T follicular helper cell (primary cell): ENCODE measurements around the gene SERPINA12.
"Not testable (repeated sequence)": the region's sequence is repeated elsewhere in the genome, so short reads cannot be mapped to it uniquely, and the experiment has no call there.

Source experiments
- DNase-seq: peaks from one replicate; pipeline ENCODE4 v3.0.0-alpha.2; 2020; ENCODE audit warnings: low read depth

Gene SERPINA12

DNA sequence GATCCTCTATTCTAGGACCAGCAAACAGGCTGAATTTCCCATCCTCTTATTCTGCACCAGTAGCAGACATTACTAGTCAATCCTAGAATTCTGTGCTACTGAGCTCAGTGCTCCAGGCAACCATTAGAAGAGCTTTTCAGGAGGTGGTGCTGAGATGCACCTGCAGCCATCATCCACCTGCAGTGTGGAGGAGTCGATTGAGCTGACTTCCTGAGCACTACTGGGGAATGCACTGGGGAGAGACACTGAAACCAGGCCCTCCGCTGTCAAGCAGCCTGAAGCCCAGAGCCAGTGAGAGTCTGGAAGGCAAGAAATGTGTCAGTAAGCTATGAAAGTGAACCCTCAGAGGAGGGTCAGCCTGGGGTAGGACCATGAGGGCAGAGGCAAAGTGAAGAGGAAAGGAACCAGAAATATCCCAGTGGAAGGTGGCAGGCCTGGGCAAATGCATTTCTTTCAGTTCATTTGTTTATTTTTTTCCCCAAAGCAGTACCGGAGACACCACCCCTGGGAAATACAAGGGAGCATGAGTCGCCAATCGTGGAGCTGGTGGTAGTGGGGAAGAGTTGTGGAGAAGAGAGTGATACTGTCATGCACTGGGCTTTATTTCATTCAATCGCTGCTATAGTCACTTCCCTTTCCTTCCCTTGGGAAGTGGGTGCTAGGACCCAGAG is 28.9 kb upstream of the SERPINA12 start:
- DNase-seq: no peak

DNA sequence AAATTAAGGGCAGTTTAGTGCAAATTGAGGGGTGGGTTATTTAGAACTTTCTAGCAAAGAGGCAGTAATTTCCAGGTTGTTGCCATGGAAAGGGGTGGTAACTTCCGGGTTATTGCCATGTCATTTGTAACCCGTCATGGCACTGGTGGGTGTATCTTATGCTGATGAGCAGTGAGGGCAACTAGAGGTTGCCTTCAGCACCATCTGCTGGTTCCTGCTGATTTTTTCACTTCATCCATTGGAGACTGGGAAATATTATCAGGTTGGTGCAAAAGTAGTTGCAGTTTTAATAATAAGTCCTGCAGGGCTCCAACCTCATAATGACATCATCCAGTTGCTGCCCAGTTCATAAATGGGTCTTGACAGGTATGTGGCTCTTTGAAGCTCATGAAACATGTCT is 27.6 kb upstream of the SERPINA12 start:
- DNase-seq: no peak

DNA sequence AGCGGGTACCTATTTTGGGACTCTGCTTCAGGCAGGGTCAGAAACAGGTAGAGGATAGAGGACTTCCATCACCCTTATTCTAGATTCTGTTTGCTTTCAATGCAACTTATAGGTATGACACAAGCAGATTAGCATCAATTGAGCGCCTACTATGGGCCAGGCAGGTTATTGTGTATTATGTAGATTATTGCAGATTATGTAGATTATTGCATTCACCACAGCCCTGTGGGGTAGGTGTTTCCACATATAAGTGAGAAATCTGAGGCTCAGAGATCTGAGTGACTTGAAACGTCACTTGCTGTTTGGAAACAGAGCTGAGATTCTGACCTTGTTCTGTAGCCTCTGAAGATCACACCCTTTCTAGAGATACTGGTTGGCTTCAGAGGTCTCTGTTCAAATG is 26.2 kb upstream of the SERPINA12 start:
- no peak for DNase-seq

DNA sequence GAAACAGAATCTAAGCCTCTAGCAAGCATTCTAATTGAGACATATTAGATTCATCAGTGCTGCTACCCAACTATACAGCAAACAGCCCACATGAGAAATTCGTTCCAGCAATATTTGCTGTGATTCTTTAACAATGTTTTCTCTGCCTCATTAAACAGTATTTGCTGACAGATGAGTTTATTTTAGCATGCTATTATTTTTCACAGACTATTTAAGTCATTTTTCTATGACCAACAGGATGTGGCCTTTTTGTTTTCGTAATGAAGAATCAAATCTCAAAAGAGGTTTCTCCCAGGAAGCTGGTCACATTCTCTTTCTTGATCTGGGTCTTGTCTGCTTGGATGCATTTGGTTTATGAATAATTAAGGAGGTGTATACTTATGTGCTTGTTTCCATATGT is 23.2 kb upstream of the SERPINA12 start:
- DNase-seq: no peak

DNA sequence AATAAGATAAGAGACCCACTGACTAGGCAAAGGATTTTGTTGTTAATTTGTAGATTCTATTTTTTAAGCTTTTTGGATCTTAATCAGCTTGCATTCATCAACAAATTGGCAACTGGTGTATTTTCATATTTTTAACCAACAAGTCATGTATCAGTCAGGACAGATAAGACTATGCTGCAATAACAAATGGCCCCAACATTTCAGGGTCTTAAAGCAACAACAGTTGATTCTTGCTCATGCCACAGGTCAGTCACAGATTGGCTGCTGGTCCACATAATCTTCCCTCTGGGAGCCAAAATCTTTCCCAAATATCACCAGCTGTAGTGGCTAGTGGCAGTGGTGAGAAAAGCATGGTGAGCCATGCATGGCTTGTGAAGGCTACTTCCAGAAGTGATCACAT is 21.9 kb upstream of the SERPINA12 start:
- DNase-seq: no peak

DNA sequence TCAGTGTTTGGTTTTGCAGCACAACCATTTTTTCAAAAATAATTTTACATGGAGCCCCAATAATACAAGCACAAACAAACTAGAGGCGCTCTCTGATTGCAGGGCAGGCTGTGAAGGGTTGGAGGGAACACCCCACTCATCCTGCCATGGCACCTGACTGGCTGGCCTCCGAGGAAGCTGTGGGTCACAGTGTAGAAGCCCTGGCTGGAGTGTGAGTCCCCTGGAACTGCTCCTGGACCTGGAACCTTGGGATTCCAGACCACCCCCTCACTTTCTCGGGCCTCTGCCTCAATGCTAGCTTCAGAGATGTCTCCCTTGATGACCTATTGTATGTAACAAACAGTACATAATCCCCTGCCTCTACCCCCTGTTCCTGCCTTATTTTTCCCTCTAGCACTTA is 14.8 kb upstream of the SERPINA12 start:
- DNase-seq: no peak

DNA sequence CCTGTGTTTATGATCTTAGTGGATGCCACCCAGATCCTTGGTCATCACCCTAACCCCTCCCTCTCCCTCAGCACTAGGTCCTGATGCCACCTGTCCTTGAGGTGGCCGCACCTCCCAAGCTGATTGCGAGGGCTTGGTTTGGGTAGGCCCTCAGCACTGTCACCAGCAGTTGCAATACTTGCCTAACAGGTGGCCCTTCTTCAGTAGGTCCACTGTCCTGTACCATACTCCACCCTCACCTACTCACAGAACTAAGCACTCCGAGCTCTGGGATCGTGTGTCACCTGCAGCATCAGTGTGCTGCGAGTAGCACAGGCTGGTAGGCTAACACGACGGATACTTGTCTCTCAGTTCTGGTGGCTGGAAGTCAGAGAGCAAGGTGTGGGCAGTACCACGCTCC is 14.0 kb upstream of the SERPINA12 start:
- DNase-seq: no peak

DNA sequence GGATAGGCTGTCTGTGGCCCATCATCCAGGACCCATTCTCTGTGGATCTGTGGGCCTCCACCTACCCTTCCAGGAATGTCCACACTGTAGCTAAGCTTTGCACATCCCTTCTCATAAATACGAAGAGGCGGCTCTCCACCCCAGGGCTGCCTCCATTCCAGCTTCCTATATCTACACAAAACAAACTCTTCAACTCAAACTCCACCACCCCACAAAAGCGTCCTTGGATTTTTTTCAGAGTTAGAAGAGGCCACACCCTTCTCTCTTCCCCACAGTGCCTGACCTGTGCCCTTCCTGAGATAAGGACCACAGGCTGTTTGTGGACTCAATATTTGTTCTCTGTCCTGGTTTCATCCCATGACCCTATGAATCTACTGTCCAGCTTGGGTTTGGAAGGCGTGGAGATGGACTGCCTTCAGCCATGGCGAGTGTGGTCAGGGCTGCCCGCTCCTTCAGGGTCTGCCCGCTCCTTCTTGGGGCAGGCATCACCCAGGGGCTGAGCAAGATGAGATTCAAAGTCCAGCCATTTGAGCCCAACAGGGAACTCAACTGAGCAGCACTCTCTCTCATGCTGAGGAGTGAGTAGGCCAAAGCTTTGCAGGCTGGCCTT is 13.0 kb upstream of the SERPINA12 start:
- no peak for DNase-seq

DNA sequence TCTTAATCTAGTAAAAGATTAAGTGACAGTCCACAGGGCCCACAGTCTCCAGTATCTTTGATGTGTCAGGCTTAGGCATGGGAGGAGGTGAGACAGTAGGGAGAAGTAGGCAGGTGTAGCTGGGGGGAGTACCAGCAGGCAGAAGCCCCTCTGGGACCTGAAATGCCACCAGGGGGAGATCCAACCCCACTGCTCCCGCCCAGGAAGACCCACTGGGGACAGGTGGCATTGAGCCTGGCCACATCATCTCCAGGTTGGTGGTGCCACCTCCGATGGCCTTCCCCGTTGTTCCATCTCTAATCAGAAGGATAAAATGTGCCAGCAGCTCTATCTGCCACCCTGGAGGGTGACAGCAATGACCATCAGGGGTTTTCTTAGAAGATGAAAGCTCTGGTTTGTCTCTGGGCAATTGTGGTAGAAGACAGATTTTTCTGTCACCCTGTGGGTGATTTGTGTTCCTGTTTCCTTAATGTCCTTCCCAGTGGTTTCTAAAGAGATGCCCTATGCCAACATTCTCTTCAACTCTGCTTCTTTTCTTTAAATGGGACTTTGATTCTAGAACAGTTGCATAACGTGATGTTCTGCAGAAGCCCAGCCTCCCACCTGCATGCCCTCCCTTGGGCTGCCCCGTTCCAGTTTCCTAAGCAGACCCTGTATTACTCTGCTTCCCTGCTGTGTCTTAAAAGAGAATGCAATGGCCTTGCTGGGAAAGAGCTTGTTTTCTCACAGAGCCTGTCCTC is 12.3 kb upstream of the SERPINA12 start:
- DNase-seq: no peak

DNA sequence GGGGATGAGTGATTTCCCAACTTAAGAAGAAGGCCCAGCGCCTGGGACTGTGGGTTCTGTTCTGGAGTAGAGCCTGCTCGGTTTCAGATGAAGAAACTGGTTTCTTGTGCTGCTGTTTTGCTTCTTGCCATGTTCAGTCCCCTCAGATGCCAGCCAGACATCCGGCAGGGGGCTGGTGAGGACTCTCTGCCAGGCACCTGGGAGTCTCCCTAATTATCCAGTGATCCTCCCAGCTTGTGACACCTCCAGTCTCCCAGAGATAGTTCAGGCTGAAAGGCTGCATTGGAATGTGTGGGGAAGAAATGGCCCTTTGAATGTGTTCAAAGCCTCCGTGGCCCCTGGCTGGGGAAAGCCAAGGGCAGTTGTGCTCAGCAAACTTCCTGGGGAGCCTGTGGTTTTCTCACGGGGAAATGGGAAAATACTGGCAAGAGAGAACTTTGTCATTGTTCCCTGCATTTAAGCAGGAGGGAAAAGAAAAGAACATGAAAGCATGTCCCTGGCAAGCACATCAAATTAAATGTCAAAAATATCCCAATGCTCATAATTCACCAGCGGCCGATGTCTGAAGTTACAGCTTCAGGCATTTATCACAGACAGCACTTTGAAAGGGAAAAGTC is 8.5 kb upstream of the SERPINA12 start:
- no peak for DNase-seq

DNA sequence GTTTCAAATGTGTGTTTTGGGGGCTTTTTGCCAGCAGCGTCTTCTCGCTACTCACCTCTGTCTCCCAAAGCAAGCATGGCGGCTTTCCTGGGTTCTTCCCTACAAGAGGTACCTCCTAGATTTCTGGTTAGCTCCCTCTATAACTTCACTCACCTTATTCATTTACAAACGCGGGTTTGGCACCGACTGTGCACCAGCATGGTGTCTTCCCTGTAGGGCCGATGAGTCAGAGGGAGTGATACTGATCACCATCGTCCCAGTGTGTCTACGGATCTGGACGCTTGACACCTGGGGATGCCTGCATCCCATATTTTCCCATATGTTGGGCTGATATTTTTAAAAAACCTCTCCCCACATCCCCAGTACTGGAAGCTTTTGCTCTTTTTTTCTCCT is 8.0 kb upstream of the SERPINA12 start:
- no peak for DNase-seq

DNA sequence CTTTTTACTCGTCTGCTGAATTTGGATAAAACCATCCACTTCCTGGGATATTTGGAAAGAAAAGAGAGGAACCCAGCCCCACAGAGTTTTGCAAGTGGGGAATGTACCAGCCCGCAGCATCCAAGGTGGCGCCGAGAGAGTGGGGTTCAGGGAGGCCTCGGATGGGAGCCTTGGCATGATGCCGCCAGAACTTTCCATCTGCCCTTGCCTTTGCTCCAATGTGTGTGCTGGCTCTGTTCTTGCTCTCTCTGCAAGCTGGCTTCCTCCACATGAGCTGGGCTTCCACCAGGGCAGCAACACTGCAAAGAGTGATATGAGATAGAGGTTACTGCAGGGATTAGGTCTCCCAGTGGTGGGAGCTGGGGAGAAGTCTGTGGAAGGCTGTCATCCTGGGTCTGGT is 6.6 kb upstream of the SERPINA12 start:
- no peak for DNase-seq

DNA sequence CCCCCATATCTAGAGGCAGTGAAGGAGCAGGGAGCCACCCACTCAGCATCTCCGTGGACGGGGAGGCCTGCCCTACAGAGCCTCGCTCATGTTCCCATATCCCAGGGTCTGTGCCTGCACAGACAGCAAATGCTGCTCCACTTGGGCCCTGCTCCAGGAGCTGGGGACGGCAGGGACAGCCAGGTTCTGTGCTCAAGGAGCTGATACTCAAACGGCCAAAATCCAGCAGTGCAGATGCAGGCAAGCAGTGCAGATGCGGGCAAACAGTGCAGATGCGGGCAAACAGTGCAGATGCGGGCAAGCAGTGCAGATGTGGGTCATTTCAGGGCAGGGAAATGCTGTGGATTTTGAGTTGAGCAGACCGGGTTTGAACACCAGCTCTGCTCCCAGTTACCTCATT is 6.2 kb upstream of the SERPINA12 start:
- no peak for DNase-seq

DNA sequence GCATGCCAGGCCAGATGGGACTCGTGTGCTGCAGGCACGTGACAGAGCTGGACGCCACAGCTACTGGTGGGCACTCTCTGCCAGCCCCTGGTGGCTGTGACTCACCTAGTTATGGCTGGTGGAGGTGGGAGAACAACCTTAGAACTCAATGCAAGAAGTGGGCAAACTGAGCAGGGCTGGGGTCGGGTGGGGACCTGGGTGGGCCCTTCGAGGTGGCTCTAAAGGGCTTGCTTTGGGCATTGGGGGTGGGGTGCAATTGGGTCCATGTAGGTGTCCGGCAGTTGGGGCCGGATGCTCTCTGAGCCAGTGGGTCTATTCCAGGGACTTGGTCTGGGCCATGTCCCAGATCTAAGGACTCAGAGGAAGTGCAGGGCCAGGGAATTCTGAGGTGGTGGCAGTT is 5.1 kb upstream of the SERPINA12 start:
- DNase-seq: no peak

DNA sequence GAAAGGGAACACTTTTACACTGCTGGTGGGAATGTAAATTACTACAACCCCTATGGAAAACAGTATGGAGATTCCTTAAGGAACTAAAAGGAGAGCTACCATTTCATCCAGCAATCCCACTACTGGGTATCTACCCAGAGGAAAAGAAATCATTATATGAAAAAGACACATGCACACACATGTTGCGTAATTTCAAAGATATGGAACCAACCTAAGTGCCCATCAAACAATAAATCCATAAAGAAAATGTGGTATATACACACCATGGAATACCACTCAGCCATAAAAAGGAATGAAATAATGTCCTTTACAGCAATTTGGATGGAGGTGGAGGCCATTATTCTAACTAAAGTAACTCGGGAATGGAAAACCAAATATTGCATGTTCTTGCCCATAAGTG is 1.2 kb upstream of the SERPINA12 start:
- not testable (repeated sequence) for DNase-seq

DNA sequence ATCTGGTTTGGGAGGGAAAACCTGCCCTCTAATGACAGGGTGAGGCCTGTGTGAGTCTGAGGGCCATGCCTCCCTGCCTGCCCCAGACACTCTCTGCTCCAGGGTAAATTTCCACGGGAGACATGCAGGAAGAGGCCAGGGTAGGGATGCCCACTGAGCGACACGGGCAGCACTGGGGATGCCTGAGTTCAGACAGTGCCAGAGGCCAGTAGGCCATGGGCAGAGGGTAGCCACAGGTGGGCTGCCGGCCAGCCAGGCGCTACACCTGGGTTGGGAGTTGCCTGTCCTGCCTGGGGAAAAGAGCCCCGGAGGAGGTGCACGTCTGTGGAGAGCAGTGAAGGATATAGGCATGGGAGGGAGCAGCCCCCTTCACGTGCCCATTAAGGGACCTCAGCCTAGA is 3.6 kb downstream of the SERPINA12 start:
- DNase-seq: no peak

DNA sequence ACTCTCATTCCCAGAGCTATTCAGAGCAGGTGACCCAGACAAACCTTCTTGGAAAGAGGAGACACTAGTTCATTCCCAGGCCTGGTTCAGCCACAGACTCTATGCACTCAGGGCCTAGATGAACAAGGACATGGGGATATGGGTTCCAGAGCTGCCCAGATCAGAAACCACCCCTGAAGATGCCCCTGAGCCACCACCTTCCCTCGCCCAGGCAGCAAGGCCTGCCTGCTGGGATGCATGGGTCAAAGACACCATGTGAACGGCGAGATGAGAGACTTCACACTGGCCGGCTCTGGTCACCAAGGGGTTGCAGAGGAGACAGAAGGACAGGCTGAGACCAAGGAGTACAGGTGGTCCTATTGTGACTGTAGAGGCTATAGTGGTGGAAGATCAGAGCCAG is 4.1 kb downstream of the SERPINA12 start:
- DNase-seq: no peak

DNA sequence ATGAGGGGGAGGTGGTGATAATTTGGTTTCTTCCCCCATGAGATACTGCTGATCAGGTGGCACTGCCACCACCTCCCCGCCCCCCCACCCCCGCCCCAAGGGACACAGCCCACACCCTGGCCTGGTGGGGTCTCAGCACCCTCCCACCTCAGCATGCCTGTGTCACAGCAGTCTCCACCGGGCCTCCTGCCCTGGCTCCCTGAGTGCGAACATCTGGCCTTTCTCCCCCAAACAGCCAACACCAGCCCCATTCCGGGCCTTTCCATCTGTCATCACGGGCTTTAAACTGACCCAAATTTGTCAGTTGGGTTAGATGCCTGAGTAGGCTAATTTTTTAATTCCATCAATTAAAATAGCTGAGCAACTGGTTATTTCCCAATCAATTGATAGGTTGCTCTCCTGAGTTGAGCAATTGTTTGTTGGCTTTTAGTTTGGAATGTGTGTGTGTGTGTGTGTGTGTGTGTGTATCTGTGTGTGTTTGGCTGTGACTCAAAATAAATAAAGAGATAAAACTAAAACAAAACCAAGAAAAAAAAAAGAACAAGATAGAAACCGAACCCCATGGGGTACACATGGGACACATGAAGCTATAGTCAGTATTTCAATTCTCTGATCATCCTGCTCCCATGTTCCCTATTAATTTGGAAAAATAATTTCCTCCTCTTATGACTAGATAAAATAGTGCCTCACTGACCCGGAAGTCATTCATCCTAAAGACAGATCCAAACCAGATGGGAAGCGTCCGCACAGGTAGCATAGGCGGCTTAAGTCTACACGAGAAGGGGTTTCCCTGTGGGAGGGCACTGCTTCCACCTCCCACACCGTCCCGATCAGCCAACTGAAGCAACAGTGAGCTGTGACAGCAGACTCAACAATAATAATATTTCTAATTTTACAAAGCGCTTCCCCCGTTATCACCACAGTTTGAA is 7.4 kb downstream of the SERPINA12 start:
- no peak for DNase-seq

DNA sequence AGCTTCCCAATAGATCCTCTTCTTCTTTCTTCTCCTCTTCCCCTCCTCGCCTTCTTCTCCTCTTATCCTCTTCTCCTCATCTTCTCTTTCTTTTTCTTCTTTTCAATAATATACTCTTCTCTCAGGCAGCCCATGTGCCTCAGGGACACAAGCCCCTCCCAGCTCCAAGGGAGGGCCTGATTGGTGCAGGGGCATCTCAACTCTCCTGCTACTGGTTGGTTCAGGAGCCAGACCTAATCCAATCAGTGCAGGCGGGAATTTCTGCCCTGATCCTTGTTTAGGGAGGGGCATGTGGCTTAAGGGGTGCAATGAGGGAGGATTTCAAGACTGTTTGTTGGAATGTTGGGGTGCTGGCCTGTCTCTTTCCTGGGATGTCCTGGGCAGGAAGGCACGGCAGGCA is 9.0 kb downstream of the SERPINA12 start:
- DNase-seq: no peak

DNA sequence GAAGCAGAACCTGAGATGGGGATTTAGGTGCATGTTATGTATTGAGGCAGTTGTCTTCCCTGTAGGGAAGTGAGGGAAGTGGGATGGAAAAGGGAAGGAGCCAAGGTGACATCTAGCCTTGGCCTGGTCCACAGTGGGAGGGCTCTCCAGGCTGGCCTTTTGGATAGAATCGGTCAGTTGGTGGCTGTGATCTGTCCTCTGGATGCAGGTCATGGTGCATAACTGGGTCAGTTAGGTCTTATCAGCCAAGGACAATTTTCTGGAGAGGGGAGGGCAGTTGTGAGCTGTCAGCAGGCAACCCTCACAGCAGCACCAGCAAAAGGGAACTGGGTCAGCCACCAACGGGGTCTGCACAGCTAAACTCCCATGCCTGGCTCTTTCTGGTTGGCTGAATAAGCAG is 9.6 kb downstream of the SERPINA12 start:
- no peak for DNase-seq

DNA sequence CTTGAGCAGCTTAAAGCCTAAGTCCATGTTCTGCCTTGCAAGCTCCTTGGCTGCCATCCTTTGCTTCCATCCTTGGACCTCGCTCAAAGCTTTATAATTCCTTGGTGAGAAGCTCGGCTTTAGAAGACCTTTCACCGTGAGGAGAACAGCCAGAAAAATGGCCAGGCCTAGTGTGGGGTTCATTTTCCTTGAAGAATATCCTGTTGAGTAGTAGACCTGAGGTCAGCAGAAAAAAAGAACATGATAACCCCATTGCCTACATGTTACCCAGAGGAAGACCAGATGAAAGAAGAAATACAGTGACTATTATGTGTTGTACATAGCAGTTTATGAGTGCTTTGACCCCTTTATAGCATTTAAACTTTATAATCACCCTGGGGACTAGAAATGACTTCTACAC is 11.1 kb downstream of the SERPINA12 start:
- DNase-seq: no peak

DNA sequence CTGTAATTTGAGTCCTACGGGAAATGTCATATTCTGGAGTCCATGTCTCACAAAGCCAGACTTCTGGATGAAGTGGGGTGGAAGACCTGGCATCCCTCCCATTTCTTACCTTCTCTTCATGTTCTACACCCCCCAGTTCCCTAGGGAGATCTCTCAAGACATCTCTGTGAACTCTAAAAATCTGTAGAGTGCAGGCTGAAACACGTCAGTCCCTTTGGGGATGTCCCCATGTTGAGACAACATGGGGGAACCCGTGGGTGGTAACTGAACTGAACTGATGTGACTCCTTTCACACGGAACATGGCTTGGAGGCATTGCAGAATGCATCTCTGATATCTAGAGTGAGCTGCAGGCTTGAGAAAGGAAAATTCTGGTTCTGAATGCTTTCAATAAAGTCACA is 15.2 kb downstream of the SERPINA12 start:
- no peak for DNase-seq
